Fibroblast of lung (primary cell): ENCODE measurements around the gene PPIL6. TPM values are rescaled to one million over a fixed set of nuclear protein-coding genes. Genes with fewer than 3 reads are reported as not detected.

Experiments
- DNase-seq, 2 donors: peaks; one replicate each; pipeline versions ENCODE4 v3.0.0 to v3.0.0-alpha.2; 2010; ENCODE audit warnings: low read depth in 2 of 2
- H2AFZ ChIP-seq: 2 replicates; pipeline ENCODE4 v1.5.1; 2012; ENCODE audit warnings: low read length, control low read depth, inconsistent platforms
- H3K27ac ChIP-seq: 2 replicates; pipeline ENCODE4 v1.5.1; 2011; ENCODE audit warnings: low read length, control low read depth; ENCODE audit not compliant: insufficient read depth
- H3K27me3 ChIP-seq: 2 replicates; pipeline ENCODE4 v1.5.1; 2011; ENCODE audit warnings: mild to moderate bottlenecking, low read length; ENCODE audit not compliant: control insufficient read depth, insufficient read depth
- H3K36me3 ChIP-seq: 2 replicates; pipeline ENCODE4 v1.5.1; 2011; ENCODE audit warnings: low read length; ENCODE audit not compliant: control insufficient read depth, insufficient read depth
- H3K4me1 ChIP-seq: 2 replicates; pipeline ENCODE4 v1.5.1; 2011; ENCODE audit warnings: low read length; ENCODE audit not compliant: control insufficient read depth, insufficient read depth; ENCODE audit errors: extremely low read depth
- H3K4me2 ChIP-seq: 2 replicates; pipeline ENCODE4 v1.5.1; 2011; ENCODE audit warnings: low read length, control low read depth; ENCODE audit not compliant: insufficient read depth; ENCODE audit errors: extremely low read depth
- H3K4me3 ChIP-seq, 4 experiments: fragments of 200-600 bp in 1 of 4; sonication (generic) in 1 of 4; replicated peaks in 1 of 4; 2 replicates each; pipeline ENCODE4 v1.5.1; 2011 to 2016; ENCODE audit warnings: low read length in 4 of 4, low read depth in 3 of 4, mild to moderate bottlenecking in 3 of 4, control low read depth in 2 of 4, inconsistent platforms in 1 of 4, mixed read lengths in 1 of 4; ENCODE audit not compliant: insufficient read depth in 1 of 4; ENCODE audit errors: control extremely low read depth in 1 of 4
- H3K79me2 ChIP-seq: 2 replicates; pipeline ENCODE4 v1.5.1; 2012; ENCODE audit warnings: mild to moderate bottlenecking, low read length, inconsistent platforms; ENCODE audit not compliant: control insufficient read depth, insufficient read depth
- H3K9ac ChIP-seq: 2 replicates; pipeline ENCODE4 v1.5.1; 2011; ENCODE audit warnings: mild to moderate bottlenecking, low read length, control low read depth; ENCODE audit not compliant: insufficient read depth
- H3K9me3 ChIP-seq: 2 replicates; pipeline ENCODE4 v1.5.1; 2012; ENCODE audit warnings: low read depth, low read length; ENCODE audit not compliant: control insufficient read depth, insufficient read depth
- H4K20me1 ChIP-seq: 2 replicates; pipeline ENCODE4 v1.5.1; 2011; ENCODE audit warnings: low read length; ENCODE audit not compliant: control insufficient read depth, insufficient read depth; ENCODE audit errors: extremely low read depth
- EZH2 ChIP-seq: IDR thresholded peaks from 2 replicates; pipeline ENCODE4 v1.5.1; 2012; ENCODE audit warnings: low read length, control low read depth, mild to moderate bottlenecking; ENCODE audit errors: missing control alignments
- polyA plus RNA-seq, 2 donors: library from polyadenylated mRNA; depleted of rRNA in 1 of 2; stranded (reverse) in 1 of 2; unstranded in 1 of 2; fragments of >200 nt; gene quantifications; 2 replicates each; pipeline ENCODE4 v1.2.1, GENCODE V29; 2011 to 2012; ENCODE audit warnings: missing spikeins in 1 of 2
- total RNA-seq: library from RNA; depleted of rRNA; stranded (reverse); fragments of >200 nt; gene quantifications from 2 replicates; pipeline ENCODE4 v1.2.1, GENCODE V29; 2014
- TF ChIP-seq, protein P1 (sequence below), 2 donors: IDR thresholded peaks in 1 of 2; conservative IDR thresholded peaks in 1 of 2; 1 replicate in 1 of 2; 2 replicates in 1 of 2; pipeline ENCODE4 v1.5.1; 2011 to 2012; ENCODE audit warnings: low read length in 2 of 2, control low read depth in 1 of 2, inconsistent platforms in 1 of 2, low read depth in 1 of 2, mild to moderate bottlenecking in 1 of 2

The PPIL6 gene
- total and polyA plus RNA-seq, 2 donors (not counting 1 experiment from before 2014, with no cell fraction given) = 0.78 to 5.0 TPM

DNA sequence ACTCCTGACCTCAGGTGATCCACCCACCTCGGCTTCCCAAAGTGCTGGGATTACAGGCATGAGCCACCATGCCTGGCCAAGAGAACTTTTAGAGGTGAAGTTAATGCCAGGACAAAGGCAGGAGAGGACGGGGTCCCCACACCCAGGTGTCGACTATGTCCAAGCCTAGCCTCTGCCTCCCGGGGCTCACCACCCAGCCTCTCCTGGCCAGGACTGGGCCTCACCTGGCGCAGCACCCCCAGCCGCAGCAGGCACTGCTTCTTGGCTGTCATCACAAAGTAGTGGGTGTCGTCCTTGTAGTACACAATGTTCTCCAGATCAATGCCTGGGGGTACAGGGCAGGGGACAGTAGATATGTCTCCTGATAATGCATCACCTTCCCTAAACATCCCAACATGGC, 10.9 kb upstream of the PPIL6 start:
- Histone ChIP-seq H3K4me2 (no peak overlapping the region), H3K27ac (no peak overlapping the region), H3K4me1 (peaks cover 3% of the 10 kb centered on the region), H4K20me1 (no peaks in the 10 kb centered on the region), H2AFZ (no peak overlapping the region), H3K27me3 (no peaks in the 10 kb centered on the region), H3K79me2 (peaks cover 21% of the 10 kb centered on the region), H3K9me3 (no peaks in the 10 kb centered on the region), H3K4me3 (no peak overlapping the region), H3K36me3 (peaks cover 31% of the 10 kb centered on the region), H3K9ac (no peak overlapping the region)
- TF ChIP-seq, protein P1, sequence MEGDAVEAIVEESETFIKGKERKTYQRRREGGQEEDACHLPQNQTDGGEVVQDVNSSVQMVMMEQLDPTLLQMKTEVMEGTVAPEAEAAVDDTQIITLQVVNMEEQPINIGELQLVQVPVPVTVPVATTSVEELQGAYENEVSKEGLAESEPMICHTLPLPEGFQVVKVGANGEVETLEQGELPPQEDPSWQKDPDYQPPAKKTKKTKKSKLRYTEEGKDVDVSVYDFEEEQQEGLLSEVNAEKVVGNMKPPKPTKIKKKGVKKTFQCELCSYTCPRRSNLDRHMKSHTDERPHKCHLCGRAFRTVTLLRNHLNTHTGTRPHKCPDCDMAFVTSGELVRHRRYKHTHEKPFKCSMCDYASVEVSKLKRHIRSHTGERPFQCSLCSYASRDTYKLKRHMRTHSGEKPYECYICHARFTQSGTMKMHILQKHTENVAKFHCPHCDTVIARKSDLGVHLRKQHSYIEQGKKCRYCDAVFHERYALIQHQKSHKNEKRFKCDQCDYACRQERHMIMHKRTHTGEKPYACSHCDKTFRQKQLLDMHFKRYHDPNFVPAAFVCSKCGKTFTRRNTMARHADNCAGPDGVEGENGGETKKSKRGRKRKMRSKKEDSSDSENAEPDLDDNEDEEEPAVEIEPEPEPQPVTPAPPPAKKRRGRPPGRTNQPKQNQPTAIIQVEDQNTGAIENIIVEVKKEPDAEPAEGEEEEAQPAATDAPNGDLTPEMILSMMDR (conservative IDR thresholded peaks at IDR 0.05 in 1 of 2, IDR thresholded peaks at IDR 0.05 in 1 of 2; ENCODE audit: low read depth in 1 of 2, low read length in 2 of 2) = no peak
- TF ChIP-seq EZH2 = no peak
- no peak for DNase-seq

DNA sequence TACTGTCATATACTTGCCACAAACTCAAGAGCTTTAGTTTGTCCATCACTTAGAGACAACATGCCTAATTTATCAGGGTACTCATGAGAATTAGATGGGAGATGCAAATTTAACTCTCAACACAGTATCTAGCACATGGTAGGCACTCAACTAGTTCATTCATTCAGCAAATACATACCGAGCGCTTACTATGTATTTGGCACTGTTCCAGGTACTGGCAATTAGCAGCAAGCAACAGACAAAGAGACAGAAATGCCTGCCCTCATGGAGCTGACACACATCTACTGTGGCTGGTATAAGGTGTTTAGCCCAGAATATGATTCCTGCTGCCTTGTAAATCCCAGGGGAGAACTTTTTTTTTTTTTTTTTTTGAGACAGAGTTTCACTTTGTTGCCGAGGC, 10.4 kb upstream of the PPIL6 start:
- TF ChIP-seq, protein P1 (conservative IDR thresholded peaks at IDR 0.05 in 1 of 2, IDR thresholded peaks at IDR 0.05 in 1 of 2; ENCODE audit: low read depth in 1 of 2, low read length in 2 of 2) = no peak
- TF ChIP-seq EZH2 = no peak
- Histone ChIP-seq H3K27me3 (no peaks in the 10 kb centered on the region), H3K79me2 (peaks cover 17% of the 10 kb centered on the region), H3K9ac (no peak overlapping the region), H3K4me3 (no peak overlapping the region), H3K27ac (no peak overlapping the region), H3K36me3 (peaks cover 33% of the 10 kb centered on the region), H3K4me1 (peaks cover 3% of the 10 kb centered on the region), H4K20me1 (no peaks in the 10 kb centered on the region), H2AFZ (no peak overlapping the region), H3K4me2 (no peak overlapping the region), H3K9me3 (no peaks in the 10 kb centered on the region)
- no peak for DNase-seq

DNA sequence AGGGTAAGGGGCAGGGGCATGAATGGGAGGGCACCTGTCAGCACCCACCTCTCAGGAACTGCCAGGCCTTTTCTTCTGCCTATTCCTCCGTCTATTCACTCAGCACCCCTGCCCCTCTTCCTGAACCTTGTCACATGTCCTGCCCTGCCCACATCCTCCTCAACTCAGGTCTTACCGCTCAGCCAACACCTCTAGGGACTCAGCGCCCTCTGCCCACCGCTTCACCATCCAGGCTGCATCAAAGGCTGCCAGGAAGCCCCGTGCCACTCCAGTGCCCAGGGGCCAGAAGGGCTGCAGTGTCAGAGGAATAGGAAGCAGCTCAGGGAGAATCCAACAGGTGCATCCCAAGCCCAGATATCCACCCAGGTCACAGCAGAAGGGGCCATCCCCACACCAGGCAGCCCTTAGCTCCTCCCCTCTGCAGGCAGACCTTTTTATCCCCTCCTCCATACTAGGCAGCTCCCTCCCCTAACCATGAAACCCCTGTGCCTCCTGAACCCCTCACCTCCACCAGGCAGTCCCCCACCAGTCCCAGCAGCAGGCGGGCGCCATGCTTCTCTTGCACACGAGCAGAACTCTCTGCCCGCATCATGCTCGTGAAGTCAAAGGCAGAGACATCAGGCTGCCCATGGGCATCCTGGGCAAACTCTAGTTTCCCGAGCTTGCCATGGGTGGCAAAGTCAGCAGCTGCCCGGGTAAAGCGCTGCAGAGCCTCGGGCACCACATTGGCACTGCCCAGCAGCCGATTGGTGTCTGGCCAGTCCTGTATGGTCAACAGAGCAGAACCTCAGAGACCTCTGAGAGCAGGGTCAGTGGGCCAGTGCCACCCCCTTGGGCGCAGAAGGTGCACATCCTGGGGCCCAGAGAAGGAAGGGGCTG, 9.6 kb upstream of the PPIL6 start:
- no peaks in the 10 kb centered on the region for H3K9me3 ChIP-seq
- DNase-seq = no peak
- peaks cover 13% of the 10 kb centered on the region for H3K79me2 ChIP-seq
- H3K36me3 ChIP-seq = peaks cover 37% of the 10 kb centered on the region
- peaks cover 3% of the 10 kb centered on the region for H3K4me1 ChIP-seq
- H3K27me3 ChIP-seq = no peaks in the 10 kb centered on the region
- TF ChIP-seq, protein P1 (conservative IDR thresholded peaks at IDR 0.05 in 1 of 2, IDR thresholded peaks at IDR 0.05 in 1 of 2; ENCODE audit: low read depth in 1 of 2, low read length in 2 of 2) = no peak
- TF ChIP-seq EZH2 = no peak
- H3K4me3 ChIP-seq = no peak overlapping the region
- no peak overlapping the region for H3K9ac ChIP-seq
- H3K4me2 ChIP-seq = no peak overlapping the region
- no peak overlapping the region for H2AFZ ChIP-seq
- no peaks in the 10 kb centered on the region for H4K20me1 ChIP-seq
- no peak overlapping the region for H3K27ac ChIP-seq
